ENCODE measurements around the gene PRDM15.

The PRDM15 gene

DNA sequence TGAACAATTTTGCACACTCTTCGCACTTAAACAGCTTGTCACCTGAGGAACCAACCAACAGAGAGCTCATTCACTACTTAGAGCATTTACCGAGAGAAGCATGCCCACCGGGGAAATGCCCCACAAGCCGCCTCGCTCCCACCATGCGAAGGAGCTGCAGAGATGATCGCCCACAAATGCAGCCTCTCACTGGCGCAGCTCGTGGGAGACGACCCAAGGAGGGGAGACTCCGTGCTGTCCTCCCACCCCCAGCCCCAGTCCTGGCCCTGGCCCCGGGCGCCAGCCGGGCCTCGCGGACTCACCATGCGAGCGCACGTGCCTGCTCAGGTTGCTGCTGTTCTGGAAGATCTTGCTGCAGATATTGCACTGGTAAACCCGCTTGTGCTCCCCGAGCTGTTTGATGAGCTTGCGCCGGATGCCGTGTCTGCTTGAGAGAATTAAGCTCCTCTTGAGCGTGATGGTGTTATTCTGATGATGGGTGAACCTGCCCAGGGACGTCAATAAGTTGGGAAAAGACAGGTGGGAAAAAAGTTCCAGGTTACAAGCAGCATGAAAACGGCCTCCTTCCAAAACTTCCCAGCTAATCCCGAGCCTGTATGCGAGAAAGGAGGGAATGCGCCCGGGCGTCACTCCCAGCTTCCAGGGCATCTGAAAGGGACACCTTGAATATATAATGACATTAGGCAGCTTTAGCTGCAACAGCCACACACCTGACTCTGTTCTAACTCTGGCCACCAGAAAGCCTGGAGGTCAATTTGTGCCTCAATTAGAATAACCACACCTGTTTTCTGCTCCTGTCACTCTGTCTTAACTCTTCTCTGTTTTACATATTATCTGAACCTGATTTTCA, 42.8 kb downstream of the PRDM15 start:
- no peak for DNase-seq

DNA sequence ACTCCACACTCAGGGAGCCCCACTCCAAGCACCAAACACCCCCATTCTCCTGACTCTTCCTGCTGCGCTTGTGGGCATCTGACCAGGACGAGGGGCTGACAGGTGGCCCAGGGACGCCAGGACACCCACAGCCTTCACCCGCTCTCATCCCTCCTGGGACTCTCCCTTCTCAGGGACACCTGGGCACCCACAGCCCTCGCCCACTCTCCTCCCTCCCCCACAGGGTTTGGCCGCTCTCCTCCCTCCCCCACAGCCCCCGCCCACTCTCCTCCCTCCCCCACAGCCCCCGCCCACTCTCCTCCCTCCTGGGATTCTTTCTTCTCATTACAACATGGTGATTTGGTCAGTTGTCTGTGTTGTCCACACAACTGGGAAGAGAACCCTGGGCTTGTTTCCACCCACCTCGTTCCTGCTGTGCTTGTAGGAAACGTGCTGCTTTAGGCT, 43.4 kb downstream of the PRDM15 start:
- DNase-seq, result no peak

DNA sequence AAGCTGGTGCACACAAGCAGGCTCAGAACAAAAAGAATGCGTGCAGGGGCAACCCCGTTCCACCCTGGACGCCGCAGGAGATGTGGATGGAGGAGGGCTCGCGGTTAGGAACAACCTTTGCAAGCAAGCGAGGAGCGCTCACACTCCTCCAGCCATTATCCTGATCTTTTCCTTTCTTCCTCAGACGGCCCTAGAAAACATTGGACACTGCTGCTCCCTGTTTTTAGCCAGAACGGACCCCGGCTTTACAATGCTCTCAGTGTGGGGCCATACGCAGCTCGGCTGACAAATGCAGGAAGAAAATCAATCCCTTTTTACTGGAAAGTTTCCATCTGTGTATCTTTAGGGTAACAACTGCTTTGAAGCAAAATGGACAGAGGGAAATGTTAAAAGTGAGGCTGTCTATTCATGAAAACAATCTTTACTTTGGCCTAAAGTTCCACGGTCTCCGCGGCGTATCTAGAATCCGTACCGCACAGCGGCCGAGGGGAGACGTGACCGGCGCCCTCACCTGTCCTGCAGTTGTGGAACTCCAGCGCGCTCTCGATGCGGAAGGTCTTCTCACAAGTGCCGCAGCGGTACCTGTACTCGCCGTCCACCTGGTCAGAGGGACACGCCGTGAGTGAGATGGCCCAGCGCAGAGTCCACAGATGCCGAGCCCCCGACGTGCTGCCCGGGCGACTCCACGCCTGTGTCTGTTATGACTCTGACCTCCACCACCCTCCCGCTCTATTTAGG, 44.0 kb downstream of the PRDM15 start:
- DNase-seq, result no peak

DNA sequence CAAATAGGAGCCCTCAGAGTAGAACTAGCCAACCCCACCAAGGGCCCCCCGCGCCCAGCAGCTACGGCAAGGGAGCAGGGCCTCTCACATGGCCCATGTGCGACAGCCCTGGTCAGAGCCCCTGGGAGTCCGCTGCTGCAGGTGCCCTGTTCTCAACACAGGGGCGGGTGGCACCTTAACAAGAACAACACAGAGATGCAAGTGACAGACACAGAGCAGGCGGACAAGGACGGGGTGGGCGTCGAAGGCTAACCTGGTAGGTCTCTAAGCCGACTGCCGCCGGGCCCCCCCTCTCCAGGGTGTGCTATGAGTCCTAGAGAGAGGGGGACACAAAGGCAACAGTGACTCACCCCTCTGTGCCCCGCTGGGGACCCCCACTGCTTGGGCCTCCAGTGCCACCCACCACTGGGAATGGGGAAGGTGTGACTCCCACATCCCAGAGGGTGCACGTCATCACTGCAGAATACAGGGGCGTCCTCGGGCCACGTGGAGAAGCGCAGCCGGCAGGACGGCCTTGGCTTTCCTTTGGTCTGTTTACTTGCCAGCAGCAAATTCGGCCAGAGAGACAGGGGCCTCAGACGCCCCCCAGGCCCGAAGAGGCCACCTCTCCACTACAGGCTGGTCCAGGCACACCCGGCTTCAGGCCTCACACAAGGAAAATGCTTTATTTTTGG, 44.8 kb downstream of the PRDM15 start:
- no peak for DNase-seq

DNA sequence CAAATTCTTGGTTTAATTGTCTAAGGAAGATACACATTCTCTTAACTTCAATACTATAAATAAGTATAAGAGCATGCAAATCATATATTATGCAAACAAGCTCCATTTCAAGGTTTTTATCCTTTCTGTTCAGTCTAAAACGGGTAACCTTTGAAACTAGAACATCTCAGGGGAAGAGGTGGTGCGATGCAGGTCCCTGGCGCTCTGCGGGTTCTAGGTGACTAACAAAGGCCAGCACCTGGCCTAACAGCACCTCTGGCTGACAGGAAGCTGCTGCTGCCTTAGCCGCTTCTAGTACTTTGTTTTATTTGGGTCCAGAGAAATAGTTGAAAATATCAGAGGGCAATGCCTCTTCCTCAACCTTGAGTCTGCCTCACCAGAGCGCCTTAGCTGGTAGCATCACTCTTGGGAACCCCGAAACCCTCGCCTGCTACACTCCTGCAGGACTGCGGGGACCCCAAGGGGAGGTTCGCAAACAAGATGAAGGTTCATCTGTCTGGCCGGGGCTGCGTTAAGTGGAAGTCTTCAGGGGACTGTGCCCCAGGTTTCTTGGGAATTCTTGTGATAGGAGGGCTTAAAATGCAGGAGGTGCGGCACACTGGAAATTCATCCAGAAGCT, 45.5 kb downstream of the PRDM15 start:
- no peak for DNase-seq

DNA sequence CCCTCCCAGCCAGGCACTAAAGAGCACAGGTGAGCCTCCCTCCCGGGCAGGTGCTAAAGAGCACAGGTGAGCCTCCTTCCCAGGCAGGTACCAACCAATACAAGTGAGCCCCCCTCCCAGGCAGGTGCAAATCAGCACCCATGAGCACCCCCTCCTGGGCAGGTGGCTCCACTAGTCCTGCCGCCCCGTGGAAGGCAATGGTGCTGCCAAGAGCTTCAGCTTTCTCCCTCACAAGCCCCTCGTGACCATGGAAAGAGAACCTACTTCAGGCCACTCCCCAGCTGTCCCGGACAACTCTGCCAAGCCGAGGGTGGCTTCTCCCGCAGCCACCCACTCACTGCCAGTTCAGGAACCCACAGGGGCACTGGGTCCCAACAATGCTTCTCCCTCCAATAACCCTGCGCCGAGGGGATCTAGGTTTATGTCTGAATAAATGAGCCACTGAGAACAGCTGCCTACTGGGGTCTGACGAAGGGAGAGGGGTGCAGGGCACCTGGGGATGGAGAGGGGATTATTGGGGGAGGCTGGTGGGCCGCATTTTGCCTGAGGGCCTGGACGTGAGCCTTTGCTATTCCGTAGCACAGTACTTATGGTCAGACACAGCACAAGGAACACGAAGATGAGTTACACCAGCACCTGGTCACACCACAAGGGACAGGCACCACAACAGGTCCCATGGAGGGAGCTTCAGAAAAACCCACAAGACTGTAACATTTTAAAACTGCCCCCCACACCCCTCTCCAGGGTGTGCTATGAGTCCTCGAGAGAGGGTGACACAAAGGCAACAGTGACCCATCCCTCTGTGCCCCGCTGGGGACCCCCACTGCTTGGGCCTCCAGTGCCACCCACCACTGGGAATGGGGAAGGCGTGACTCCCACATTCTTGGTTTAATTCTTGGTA, 46.3 kb downstream of the PRDM15 start:
- DNase-seq, result no peak

DNA sequence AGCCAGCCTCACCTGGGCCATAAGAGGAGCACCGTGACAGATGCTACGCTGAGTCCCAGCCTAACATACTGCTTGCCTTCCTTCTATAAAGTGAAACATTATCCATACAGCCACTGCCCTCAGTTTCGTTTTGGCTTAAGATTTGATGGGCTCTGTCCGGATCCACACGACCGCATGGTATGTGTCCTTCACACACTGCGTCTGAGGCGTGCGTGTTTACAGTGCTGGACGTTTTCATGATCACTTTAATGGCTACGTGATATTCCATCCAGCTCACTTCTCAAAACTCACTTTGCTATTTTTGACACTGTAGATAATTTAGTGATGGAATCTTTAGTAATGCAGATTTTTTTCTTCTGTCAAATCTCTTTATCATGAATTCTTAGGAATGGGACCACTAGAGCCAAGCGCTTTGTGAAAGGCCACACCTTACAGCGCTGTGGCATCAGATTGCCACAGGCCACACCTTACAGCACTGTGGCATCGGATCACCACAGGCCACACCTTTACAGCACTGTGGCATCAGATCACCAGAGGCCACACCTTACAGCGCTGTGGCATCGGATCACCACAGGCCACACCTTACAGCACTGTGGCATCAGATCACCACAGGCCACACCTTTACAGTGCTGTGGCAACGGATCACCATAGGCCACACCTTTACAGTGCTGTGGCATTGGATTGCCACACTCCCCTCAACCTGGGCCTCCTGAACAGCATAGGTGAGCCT, 47.1 kb downstream of the PRDM15 start:
- DNase-seq, result no peak

DNA sequence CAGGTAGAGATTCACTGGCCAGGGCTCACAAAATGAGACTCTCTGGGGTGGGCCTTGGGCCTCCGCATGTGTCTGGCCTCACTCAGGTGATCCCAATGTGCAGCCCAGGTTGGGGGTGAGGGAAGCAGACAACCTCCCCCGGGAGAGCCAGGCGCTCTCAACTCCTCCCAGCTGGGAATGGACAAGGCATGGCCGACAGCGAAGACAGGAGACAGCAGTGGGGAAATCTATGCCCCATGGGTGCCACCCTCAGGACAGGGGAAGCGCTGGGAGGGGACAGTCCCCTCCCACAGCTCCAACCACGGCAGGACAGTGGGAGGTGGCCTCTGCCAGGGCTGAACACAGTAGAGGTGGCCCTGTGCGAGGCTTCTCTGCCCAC, 47.7 kb downstream of the PRDM15 start:
- no peak for DNase-seq

DNA sequence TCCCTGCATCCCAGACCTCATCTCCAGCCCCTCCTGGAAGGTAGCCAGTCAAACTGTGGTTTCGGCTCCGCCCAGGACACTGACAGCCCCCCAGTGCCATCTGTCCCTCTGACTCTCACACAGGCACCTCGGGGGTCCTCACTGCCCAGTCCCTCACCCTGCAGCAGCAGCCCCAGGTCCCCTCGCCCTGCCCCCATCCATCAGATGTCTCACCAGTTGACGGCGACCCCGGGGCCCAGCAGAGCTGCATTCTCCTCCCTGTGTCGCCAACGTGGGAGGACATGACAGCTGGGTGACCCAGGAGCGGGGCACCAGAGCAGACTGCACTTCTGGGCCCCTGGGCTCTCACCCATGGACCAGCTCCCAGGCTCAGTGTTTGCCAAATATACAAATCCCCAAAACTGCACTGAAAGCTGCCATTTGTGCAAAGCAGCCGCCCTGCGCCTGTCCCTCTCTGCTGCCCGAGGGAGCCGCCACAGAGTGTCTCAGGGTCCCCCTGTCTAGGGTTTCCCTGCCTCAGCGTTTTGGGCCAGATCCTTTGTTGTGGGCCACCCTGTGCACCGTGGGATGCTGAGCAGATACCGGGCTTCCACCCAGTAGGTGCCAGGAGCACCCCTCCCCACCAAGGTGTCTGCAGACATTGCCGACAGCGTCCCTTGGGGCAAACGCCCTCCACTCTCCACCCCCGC, 48.2 kb downstream of the PRDM15 start:
- DNase-seq, result no peak

DNA sequence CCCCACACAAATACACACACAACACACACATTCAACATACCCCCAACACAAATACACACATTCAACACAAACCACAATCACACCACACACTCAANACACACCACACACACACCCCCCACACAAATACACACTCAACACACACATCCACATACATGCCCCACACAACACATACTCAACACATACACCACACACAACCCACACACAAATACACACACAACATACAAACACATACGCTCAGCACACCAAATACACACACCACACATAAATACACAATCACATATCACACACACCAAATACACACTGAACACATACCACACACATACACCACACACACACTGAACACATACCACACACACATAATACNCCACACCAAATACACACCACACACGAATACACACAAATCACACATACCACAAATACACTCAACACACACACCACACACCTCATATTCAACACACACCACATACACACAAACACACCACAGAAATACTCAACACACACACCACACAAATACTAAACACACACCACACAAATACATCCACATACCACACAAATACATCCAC, 48.9 kb downstream of the PRDM15 start:
- no peak for DNase-seq

DNA sequence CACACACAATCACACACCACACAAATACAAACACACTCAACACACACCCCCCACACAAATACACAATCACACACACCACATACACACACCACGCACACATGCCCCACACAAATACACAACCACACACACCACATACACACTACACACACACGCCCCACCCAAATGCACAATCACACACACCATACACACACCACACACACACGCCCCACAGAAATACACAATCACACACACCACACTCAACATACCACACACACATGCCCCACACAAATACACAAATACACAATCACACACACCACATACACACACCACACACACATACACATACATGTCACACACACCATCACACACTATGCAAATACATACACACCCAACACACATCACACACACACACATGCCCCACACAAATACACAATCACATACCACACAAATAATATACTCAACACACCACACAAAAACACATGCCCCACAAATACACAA, 50.2 kb downstream of the PRDM15 start:
- DNase-seq, result no peak

DNA sequence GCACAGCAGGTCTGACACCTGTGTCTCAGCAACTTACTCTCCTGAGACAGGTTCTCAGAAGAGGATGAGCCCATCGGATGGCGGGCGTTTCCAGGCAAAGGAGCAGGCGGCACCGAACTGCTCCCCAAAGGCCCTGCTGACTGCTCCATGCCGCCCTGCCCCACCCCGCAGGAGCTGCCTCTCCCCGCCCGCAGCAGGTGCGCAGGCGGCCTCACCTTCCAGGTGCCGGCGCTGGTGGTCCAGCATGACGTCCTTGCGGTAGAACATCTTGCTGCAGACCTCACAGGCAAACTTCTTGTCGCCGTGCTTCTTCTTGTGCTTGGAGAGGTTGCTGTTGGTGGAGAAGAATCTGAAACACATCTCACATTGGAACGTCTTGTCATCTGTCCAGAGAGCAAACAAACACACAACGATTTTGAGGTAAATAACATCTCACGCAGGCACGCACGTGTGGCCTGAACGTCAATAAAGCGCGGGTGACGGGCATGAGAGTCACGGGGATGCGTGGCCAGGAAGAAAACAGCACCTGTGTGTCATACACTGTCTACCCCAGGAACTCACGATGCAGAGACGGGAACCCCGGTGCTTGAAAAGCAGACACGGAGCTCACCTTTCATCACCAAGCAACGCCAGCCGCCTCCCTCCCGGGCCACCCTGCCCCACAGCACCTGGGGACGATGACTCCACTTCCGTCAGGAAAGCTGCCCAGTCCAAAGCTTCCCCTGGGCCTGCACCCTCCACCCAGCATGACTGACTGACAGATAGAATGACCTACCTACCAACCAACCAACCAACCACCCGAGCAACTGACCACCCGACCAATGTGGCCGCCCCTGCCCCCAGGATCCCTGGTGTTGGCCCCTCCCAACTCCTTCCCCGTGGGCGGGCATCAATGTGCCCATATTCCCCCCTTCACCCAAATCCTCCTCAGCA, 50.9 kb downstream of the PRDM15 start:
- DNase-seq, result no peak

DNA sequence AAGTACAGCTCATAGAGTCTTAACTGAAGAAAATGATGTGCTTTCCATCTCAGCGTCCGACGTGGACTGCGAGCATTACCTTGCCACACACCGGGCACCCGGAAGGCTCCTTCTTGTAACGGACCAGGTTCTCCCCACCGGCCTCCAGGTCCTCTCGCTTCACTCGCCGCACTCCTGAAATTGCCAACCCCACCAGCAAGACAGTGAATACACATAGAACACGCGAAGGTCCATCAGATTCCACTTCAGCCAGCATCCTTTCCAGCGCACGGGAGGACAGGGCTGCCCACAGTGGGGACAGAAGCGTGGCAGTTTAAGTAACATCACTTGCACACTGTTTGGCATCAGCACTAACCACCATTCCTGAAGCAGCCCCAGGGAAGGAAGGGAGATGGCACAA, 53.3 kb downstream of the PRDM15 start:
- DNase-seq, result no peak

DNA sequence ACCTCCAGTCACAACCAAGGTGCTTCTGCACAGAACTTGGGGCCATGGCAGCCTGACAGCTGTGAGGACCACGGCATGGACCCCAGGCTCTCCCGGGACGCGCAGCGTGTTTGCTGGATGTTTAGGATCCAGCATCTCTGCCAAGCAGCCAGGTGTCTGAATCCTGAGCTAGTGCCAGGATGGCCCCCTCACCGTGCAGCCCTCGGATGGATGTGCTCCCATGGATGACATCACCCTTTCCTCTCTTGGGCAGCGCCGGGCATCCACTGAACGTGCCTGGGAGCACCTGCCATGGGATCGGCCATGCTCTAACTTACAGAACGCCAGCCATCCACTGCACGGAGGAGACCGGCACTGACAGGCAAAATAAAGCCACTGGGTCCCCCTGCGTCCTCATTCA, 53.9 kb downstream of the PRDM15 start:
- no peak for DNase-seq

DNA sequence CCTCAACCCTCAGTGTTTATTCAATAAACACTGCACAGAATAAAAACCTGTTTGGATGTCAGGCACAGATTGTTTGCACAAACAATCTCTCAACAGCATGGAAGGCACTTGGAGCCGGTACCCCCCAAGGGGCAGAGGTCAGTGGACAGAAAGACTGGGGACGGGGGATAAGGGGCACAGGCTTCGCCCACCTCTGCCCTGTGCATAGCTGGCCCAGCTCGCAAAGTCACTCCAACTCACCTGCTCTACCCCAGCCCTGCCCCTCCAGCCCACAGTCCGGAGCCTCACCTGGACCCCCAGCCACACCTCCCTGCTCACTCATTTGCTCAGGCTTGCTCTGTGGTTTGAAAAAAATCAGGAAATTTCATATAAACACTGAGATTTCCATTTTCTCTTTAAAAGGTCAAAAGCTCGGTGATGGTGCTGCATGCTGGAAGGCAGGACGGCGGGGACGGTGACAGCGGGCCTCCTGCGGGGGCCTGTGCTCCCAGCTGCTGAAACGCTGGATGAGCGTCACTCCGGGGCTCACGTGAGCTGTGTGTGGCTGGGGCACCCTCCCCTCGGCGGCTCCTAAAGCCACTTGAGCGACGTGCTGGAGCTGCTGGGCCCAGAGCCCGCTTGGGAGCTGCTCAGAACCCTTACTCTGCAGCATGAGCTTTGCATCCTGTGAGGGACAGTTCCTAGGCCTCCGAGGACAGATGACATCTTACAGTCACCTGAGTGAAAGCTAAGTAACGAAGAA, 54.5 kb downstream of the PRDM15 start:
- no peak for DNase-seq

DNA sequence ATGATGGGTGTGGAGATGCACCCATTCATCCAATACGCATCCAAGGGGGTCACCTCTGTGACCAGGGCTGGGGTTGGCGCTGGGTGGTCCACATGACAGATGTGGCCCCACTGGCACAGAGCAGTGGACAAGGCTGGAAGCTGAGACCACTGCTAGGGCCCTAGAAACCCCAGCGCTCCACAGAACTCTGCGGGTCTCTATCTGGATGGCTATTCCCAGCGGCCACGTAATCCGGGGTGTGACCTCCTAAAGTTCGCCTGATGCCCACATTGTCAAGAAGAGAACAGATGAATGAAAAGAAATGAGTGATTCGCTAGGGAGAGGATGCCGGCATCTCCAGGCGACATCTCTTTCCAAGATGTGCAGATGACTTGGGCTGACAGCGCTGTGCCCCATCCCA, 55.2 kb downstream of the PRDM15 start:
- no peak for DNase-seq

DNA sequence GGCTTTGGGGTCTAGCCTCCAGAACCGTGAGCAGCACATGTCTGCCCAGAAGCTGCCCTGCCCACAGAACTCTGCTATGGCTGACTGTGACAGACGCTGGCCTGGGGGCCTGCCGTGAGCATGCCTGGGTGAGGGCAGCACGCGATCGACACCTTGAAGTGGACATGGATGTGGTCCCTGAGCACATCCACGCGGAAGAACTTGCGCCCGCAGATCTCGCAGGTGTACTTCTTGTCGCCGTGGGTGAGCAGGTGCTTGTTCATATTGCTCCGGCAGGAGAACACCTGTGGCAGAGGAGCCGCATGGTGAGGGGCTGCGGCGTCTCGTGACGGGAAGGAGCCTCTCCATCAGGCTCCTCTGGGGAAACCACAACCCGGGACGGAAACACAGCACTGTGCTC, 56.0 kb downstream of the PRDM15 start:
- no peak for DNase-seq

DNA sequence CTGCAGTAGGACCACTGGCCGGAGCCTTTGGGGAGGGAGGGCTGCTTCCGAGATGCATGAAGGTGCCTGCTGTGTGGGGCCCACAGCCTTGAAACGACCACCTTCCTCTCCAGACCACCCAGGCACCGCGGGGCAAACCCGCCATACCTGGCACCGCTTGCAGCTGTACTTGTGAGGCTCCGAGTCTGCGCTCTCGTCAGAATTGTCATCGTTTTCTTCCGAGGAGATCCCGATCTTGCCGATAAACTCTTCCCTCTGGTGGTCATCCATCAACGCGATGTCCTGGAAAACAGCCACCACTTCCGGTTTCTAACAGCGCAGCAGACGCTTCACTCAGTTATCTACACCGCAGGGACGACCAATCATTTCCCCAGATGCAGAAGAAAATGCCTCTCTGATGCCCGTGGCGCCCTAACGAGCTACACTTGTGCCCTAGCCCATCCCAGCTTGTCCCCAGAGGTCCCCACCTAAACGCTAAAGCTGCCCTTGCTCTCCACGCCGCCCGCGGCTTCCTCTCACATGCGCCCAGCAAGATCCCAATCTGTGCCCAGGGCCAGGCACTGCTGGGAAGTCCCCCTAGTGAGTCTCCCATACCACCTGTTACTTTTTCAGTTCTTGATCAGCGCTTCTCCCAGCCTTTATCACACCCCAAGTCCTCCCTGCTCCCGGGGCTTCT, 57.2 kb downstream of the PRDM15 start:
- DNase-seq, result no peak

All from NCI-H446 (cell line).